ENCODE measurements around the gene FUBP3.
"Not testable (repeated sequence)": the region's sequence is repeated elsewhere in the genome, so short reads cannot be mapped to it uniquely, and the experiment has no call there.

FUBP3 gene

DNA sequence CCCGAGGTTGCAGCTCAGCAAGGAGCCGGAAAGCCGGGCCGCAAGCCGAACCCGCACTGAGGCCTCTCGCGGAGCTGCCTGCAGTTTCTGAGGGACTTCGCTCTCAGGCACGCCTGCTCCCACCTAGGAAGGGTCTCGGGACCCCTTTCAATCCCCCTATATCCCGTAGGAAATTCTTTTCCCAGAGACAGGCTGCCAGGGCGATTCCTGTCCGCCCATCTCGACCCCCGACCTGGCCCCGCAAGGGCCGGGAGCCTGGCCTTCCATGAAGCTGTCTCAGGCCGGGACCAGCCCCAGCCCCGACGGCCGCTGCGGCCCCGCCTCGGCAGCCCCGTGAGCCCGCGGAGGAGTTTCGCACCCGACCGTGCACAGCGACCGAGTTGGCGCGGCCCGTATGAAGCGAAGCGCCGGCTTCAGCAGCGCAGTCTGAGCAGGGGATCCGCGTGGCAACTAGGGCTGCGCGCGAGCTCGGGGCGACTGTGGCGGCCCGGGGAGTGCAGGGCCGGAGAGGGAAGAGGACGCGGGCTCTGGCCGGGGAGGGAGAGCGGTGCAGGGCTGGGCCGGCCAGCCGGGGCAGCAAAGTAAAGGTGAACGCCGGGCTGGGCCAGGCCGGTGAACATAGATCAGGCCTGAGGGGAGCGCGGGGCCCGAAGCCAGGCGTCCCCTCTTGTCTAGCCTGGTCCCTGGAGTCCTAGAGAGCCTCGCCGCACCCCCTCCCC lies 84.0 kb downstream of the FUBP3 start:
- no peak for FAIRE-seq

- FAIRE-seq, result no peak
Observed at GRCh38 chr9:130663977-130664250, 84.5 kb downstream of the FUBP3 start.

- no peak for FAIRE-seq
Observed at GRCh38 chr9:130664251-130665028, 85.1 kb downstream of the FUBP3 start, which contains the start of gene PRDM12. PRDM12 (plus strand) TSS chr9:130664594; CDS start chr9:130664654, 60 bp downstream.

DNA sequence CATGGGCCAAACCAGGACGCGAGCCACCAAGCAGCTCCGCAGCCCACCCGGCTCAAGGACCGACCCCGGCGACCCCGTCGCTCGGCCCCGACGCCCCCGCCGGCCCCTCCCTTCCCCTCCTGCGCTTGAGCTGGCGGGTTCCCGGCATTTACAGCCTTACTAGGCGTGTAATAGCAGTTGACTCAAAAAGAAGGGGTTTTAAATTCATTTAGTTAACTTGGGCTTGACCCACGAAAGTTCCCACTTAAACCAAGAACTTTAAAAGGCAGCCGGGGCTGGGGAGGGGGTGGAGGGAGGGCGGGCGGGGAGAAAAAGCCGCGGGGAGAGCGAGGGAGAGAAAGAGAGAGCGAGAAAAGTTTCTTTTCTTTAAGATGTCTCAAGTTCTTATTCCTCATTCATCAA lies 85.7 kb downstream of the FUBP3 start:
- no peak for FAIRE-seq

GRCh38 chr9:130665431-130666392 lies 86.3 kb downstream of the FUBP3 start:
- FAIRE-seq, result no peak

- no peak for FAIRE-seq
Observed at GRCh38 chr9:130666393-130667119, 87.2 kb downstream of the FUBP3 start.

GRCh38 chr9:130667120-130667435 lies 87.7 kb downstream of the FUBP3 start:
- no peak for FAIRE-seq

DNA sequence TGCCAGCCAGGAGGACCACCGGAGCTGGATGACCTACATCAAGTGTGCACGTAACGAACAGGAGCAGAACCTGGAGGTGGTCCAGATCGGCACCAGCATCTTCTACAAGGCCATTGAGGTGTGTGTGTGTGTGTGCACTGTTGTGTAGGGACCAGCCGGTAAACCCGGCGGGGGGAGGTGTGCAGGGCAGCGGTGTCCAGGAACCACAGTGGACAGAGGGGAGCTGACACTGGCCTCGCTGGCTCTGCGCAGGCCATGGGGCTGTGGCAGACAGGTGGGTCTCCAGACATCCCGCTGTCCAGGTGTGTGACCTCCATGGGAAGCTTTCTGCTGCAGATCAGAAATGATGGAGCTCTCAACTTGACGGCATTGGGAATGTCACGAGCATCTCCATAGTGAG lies 88.8 kb downstream of the FUBP3 start:
- no peak for FAIRE-seq

GRCh38 chr9:130668659-130669058 lies 89.3 kb downstream of the FUBP3 start:
- FAIRE-seq, result no peak

- FAIRE-seq, result no peak
Observed at GRCh38 chr9:130669965-130670364, 90.6 kb downstream of the FUBP3 start.

DNA sequence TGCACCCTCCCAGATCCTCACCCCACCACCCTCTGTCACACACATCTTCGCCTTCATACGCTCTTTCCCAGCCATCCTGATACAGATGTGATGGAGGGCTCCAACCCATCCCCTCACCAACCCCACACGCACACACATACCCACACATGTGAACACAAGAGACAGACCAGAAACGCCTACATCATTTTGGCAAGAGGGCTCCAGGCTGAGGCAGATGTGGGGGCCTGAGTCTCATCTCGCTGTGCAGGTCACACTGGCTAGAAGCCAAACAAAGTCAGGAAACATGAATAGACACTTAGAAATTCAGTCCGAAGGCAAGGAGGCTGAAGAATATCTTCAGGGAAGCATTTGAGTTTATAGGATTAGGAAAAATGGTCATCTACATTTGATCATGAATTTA lies 91.3 kb downstream of the FUBP3 start:
- no peak for FAIRE-seq

GRCh38 chr9:130672466-130672865 lies 93.1 kb downstream of the FUBP3 start:
- no peak for FAIRE-seq

DNA sequence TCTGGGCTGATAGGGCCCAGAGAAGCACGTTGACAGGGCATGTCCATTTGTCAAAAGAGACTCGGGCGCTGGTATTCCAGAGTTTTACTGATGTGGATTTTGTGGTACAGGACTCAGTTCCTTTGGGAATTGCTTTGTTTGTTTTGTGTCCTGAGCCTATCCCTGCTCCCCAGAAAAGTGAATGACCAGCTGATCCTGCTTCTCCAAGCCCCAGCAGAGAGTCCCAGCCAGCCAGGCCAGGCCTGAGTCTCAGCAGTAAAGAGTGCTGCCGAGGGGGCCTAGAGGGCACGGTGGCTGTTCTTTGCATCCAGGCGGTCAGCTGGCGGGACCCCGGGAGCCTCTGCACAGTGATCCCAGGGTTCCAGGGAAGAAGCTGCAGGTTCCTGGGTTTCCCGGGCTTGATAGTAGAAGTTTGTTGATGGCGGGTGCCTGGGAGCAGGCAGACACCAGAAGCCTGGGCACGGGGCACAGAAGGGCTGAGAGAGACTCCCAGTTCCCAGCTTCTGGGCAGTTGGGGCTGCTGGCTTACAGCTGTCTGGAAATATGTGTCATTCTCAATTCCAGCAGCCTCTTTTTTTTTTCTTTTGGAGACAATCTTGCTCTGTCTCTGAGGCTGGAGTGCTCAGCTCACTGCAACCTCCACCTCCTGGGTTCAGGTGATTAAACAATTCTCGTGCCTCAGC lies 93.7 kb downstream of the FUBP3 start:
- FAIRE-seq, result no peak

- no peak for FAIRE-seq
Observed at GRCh38 chr9:130675396-130675795, 96.0 kb downstream of the FUBP3 start.

- no peak for FAIRE-seq
Observed at GRCh38 chr9:130677252-130677651, 97.9 kb downstream of the FUBP3 start.

- no peak for FAIRE-seq
Observed at GRCh38 chr9:130680836-130681768, 101.7 kb downstream of the FUBP3 start.

DNA sequence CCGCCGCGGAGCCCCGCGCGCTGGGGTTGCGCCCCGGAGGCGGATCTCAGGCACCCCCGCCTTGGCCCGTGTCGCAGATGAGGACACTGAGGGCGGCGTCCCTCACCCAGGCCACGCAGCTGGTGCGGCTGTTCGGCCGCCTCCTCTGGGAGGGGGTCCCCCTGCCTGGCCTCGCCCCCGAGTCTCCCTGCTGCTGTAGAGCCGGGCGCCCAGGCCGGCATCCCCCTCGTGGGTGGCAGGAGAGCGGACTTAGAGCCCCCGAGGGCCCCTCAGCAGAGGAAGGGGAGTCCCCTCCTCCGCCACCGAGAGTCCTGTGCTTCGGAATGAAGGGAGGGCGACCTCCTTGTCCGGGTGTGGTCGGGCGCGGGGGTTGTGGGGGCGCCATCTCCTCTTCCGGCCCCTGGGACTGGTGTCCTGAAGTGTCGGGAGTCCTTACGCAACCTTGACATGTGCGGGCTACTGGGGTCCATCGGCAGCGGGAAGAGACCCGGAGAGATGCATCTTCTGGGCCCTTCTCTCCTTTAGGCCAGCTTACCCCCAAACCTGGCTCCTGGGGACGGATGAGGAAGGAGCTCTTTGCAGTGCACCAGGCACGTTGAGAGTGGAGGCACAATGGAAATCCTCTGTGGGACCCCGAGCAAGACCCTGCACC lies 102.5 kb downstream of the FUBP3 start:
- FAIRE-seq, result no peak

DNA sequence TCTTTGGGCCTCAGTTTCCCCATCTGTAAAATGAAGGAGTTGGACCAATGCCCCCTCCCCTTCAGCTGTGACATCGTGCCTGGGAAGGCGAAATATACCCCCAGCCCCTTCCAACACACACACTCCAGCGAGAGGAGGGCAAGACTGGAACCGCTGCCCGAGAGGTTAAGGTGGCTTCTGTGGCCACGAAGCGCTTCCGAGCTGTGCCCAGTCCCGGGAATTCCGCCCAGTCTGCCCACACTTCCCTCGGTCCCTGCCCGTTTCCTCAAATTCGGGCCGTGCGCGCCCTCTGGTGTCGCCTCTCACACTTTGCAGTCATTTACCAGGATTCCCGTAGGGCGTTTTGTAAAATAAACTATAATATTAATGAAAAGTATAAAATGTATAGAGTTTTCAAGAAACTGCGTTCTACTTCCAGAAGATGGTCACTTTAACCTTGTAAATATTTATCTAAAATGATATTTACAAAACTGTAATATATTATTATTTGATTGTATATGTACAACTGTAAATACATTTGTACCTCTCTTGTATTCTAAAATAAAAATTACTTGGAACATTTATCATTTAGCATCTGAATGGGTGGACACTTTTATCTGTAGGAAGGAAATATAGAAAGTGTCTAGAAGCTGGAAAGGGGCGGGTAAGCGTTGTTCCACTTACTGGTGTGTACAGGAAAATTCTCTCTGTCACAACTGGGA lies 103.2 kb downstream of the FUBP3 start:
- no peak for FAIRE-seq

DNA sequence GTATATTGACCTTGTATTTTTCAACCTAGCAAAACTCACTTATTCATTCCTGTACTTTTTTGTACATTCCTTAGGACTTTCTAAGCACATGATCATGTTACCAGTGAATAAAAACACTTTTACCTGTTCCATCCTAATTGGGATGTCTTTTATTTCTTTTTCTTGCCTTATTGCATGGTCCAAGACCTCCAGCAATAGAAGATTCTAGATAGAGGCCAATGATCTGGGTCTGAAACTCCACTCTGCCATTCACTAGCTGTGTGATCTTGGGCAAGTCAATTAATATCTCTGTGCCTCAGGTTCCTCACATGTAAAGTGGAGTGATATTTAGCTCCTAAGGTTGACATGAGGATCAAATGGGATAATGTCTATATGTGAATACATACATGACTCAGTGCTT lies 105.7 kb downstream of the FUBP3 start:
- no peak for FAIRE-seq

- FAIRE-seq, result not testable (repeated sequence)
Observed at GRCh38 chr9:130685945-130686344, 106.6 kb downstream of the FUBP3 start.
